HPDE6-E6E7 (cell line): ENCODE measurements around the gene HIC1.

ENCODE experiments used
- DNase-seq: peaks from one replicate; pipeline ENCODE4 v3.0.0; 2011; ENCODE audit warnings: missing footprints; ENCODE audit errors: extremely low spot score

HIC1 gene

GRCh38 chr17:2025622-2026309, 29.1 kb upstream of the HIC1 start:
- peak; percentile 77 for DNase-seq

GRCh38 chr17:2027528-2028233, 27.2 kb upstream of the HIC1 start:
- DNase-seq = no peak

- no peak for DNase-seq
Observed at GRCh38 chr17:2028234-2028614, 26.7 kb upstream of the HIC1 start.

GRCh38 chr17:2028737-2029136, 26.2 kb upstream of the HIC1 start:
- no peak for DNase-seq

- DNase-seq = peak; percentile 90
Observed at GRCh38 chr17:2029911-2030778, 24.8 kb upstream of the HIC1 start, which contains the start of gene DPH1. Gene DPH1 (plus strand): TSS chr17:2030153. CDS start chr17:2030170, 17 bp downstream.

GRCh38 chr17:2030779-2031163, 24.1 kb upstream of the HIC1 start:
- no peak for DNase-seq

- no peak for DNase-seq
Observed at GRCh38 chr17:2033153-2033552, 21.8 kb upstream of the HIC1 start.

GRCh38 chr17:2034157-2034556, 20.7 kb upstream of the HIC1 start:
- DNase-seq = no peak

GRCh38 chr17:2034806-2035540, 19.9 kb upstream of the HIC1 start:
- no peak for DNase-seq

GRCh38 chr17:2035541-2036488, 19.1 kb upstream of the HIC1 start:
- DNase-seq = no peak

GRCh38 chr17:2037155-2037554, 17.7 kb upstream of the HIC1 start:
- DNase-seq = no peak

GRCh38 chr17:2040219-2040827, 14.6 kb upstream of the HIC1 start:
- no peak for DNase-seq

GRCh38 chr17:2040942-2041560, 13.9 kb upstream of the HIC1 start:
- DNase-seq = no peak

- peak; percentile 92 for DNase-seq
Observed at GRCh38 chr17:2041561-2042389, 13.1 kb upstream of the HIC1 start, which contains the start of gene OVCA2. Gene OVCA2 (plus strand): TSS chr17:2042022. CDS start chr17:2042048, 26 bp downstream.

- no peak for DNase-seq
Observed at GRCh38 chr17:2042390-2042847, 12.5 kb upstream of the HIC1 start.

GRCh38 chr17:2042933-2043332, 12.0 kb upstream of the HIC1 start:
- no peak for DNase-seq

GRCh38 chr17:2043785-2044184, 11.1 kb upstream of the HIC1 start:
- DNase-seq = no peak

- DNase-seq = no peak
Observed at GRCh38 chr17:2044263-2044894, 10.5 kb upstream of the HIC1 start.
